SJCRH30 (cell line): ENCODE data around the gene LDAH. TPM values are rescaled to one million over a fixed set of nuclear protein-coding genes. Genes with fewer than 3 reads are reported as not detected.

Source experiments
- total RNA-seq: library from RNA; depleted of rRNA; stranded (reverse); fragments of >200 nt; shearing (Covaris generic); gene quantifications from 2 replicates; pipeline ENCODE4 v1.2.3, GENCODE V29; 2014; rRNA removed

The LDAH gene
- total RNA-seq, 1 experiment from 2014 or later: 27.6 TPM

Other genes with a start within 250 kb of the LDAH start
- 14.0 and 14.7 TPM in 2 replicates for gene HS1BP3, start 172.0 kb downstream of the LDAH start, total RNA-seq
- 0.02 and 0.03 TPM in 2 replicates for gene GDF7, start 156.0 kb downstream of the LDAH start, total RNA-seq
- gene APOB, start 221.0 kb upstream of the LDAH start, total RNA-seq: 0.05 and 0.08 TPM in 2 replicates